ENCODE data around the gene SHISAL2A. TPM values are rescaled to one million over a fixed set of nuclear protein-coding genes. Genes with fewer than 3 reads are reported as not detected.

The SHISAL2A gene
- total RNA-seq: not detected in 2 replicates

DNA sequence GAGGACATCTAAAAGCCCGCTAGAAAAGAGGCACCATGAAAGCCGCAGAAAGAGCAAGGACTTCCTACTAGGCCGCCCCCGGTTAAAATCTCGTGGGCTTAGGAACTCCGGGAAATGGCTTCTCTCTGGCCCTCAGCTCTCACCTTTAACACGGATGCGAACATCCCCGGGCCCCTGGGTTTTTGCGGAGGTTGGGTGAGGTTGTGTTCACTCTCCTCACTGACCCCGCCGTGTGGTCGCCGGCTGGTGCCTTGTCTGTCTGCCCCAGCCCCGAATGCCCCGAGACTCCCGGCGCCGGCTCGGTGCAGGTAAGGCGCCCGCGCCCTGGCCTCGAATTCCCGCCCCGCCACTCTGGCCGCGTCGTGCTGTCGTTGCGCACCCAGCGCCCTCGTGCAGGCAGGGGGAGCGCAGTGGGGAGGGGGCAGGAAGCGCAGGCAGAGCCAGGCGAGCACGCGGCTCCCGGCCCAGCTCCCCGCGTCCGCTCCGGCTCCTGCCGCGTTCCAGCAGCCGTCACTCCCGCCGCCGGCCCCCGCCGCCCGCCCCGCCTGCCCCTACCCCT lies at the start of gene SHISAL2A:
SHISAL2A (plus strand) TSS at position 437 of the 559 bp plus-strand sequence. CDS start 326 bp downstream, outside the sequence.
- Histone ChIP-seq H3K79me2 (ENCODE audit: insufficient read depth, low read length) (no peaks in the 10 kb centered on the region), H3K4me1 (ENCODE audit: insufficient read depth, low read length) (no peaks in the 10 kb centered on the region), H3K27me3 (ENCODE audit: insufficient read depth, low read length) (peaks cover 38% of the 10 kb centered on the region), H3K9me3 (ENCODE audit: low read depth, low read length) (no peaks in the 10 kb centered on the region), H2AFZ (ENCODE audit: low read length) (no peak within 1 kb of the TSS), H3K4me3 (ENCODE audit: insufficient read depth, low read length) (peak within 1 kb of the TSS; percentile 40), H3K27ac (ENCODE audit: low read depth, low read length) (no peak within 1 kb of the TSS), H4K20me1 (ENCODE audit: insufficient read depth, low read length) (no peaks in the 10 kb centered on the region), H3K36me3 (ENCODE audit: insufficient read depth, low read length) (no peaks in the 10 kb centered on the region), H3K4me2 (ENCODE audit: insufficient read depth, low read length) (peak within 1 kb of the TSS; percentile 48)
- TF ChIP-seq, protein P1, sequence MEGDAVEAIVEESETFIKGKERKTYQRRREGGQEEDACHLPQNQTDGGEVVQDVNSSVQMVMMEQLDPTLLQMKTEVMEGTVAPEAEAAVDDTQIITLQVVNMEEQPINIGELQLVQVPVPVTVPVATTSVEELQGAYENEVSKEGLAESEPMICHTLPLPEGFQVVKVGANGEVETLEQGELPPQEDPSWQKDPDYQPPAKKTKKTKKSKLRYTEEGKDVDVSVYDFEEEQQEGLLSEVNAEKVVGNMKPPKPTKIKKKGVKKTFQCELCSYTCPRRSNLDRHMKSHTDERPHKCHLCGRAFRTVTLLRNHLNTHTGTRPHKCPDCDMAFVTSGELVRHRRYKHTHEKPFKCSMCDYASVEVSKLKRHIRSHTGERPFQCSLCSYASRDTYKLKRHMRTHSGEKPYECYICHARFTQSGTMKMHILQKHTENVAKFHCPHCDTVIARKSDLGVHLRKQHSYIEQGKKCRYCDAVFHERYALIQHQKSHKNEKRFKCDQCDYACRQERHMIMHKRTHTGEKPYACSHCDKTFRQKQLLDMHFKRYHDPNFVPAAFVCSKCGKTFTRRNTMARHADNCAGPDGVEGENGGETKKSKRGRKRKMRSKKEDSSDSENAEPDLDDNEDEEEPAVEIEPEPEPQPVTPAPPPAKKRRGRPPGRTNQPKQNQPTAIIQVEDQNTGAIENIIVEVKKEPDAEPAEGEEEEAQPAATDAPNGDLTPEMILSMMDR (IDR thresholded peaks at IDR 0.05; ENCODE audit: extremely low read depth, low read depth, low read length): no peak
- DNase-seq (ENCODE audit: insufficient read length, low spot score, missing footprints): no peak

DNA sequence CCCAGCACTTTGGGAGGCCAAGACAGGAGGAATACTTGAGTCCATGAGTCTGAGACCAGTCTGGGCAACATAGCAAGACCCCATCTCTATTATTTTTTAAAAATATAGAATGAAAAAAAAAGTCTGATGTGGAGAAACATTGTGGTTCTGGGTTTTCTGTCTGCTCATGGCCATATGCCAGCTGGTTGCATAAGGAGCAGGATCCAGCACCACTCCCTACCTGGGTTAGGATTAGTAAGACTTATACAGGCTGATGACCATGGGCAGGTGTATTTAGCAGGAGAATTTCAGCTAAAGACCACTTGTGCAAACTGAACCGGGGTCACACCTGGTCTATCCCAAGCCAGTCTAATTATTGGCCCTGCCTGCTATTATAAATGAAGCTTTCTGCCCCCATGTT lies 47.5 kb upstream of the SHISAL2A start:
- H3K27ac ChIP-seq (ENCODE audit: low read depth, low read length): no peak overlapping the region
- no peaks in the 10 kb centered on the region for H4K20me1 ChIP-seq (ENCODE audit: insufficient read depth, low read length)
- no peak overlapping the region for H2AFZ ChIP-seq (ENCODE audit: low read length)
- DNase-seq (ENCODE audit: insufficient read length, low spot score, missing footprints): no peak
- no peaks in the 10 kb centered on the region for H3K4me1 ChIP-seq (ENCODE audit: insufficient read depth, low read length)
- TF ChIP-seq, protein P1 (IDR thresholded peaks at IDR 0.05; ENCODE audit: extremely low read depth, low read depth, low read length): no peak
- H3K4me3 ChIP-seq (ENCODE audit: insufficient read depth, low read length): no peak overlapping the region
- no peak overlapping the region for H3K4me2 ChIP-seq (ENCODE audit: insufficient read depth, low read length)
- H3K79me2 ChIP-seq (ENCODE audit: insufficient read depth, low read length): no peaks in the 10 kb centered on the region
- no peaks in the 10 kb centered on the region for H3K36me3 ChIP-seq (ENCODE audit: insufficient read depth, low read length)
- no peaks in the 10 kb centered on the region for H3K9me3 ChIP-seq (ENCODE audit: low read depth, low read length)
- peaks cover 13% of the 10 kb centered on the region for H3K27me3 ChIP-seq (ENCODE audit: insufficient read depth, low read length)

DNA sequence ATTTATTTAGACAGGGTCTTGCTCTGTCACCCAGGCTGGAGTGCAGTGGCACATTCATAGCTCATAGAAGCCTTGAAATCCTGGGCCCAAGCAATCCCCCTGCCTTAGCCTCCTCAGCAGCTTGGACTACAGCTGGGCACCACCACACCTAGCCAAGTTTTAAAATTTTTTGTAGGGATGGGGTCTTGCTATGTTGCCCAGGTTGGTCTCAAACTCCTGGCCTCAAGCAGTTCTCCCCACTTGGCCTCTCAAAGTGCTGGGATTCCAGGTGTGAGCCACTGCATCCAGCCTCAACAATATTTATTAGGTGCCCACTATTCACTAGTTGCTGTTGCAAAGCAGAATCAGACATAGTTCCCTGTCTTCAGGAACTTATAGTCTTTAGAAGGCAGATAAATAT lies 44.9 kb upstream of the SHISAL2A start:
- Histone ChIP-seq H3K79me2 (ENCODE audit: insufficient read depth, low read length) (no peaks in the 10 kb centered on the region), H3K9me3 (ENCODE audit: low read depth, low read length) (no peaks in the 10 kb centered on the region), H3K4me2 (ENCODE audit: insufficient read depth, low read length) (no peak overlapping the region), H3K4me1 (ENCODE audit: insufficient read depth, low read length) (no peaks in the 10 kb centered on the region), H3K27ac (ENCODE audit: low read depth, low read length) (no peak overlapping the region), H3K27me3 (ENCODE audit: insufficient read depth, low read length) (peaks cover 13% of the 10 kb centered on the region), H3K36me3 (ENCODE audit: insufficient read depth, low read length) (no peaks in the 10 kb centered on the region), H3K4me3 (ENCODE audit: insufficient read depth, low read length) (no peak overlapping the region), H4K20me1 (ENCODE audit: insufficient read depth, low read length) (no peaks in the 10 kb centered on the region), H2AFZ (ENCODE audit: low read length) (no peak overlapping the region)
- DNase-seq (ENCODE audit: insufficient read length, low spot score, missing footprints): no peak
- TF ChIP-seq, protein P1 (IDR thresholded peaks at IDR 0.05; ENCODE audit: extremely low read depth, low read depth, low read length): no peak

DNA sequence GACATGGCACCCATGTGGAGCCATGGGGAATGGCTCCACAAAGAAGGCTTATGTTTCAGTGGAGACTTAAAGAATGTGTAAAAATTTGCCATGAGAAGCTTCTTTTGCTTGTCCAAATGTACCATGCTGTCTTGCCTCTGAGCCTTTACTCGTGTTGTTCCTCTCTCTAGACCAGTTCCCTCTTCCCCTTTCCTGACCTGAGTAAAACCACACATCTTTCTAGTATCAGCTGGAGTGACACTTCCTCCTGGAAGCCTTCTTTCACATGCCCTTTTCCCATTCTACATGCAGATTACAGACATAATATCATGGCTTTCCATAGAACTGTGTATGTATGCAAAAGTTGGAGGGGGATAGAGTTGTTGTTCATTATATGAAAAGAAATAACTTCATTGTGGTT lies 44.4 kb upstream of the SHISAL2A start:
- no peak overlapping the region for H3K27ac ChIP-seq (ENCODE audit: low read depth, low read length)
- H3K27me3 ChIP-seq (ENCODE audit: insufficient read depth, low read length): peaks cover 13% of the 10 kb centered on the region
- TF ChIP-seq, protein P1 (IDR thresholded peaks at IDR 0.05; ENCODE audit: extremely low read depth, low read depth, low read length): no peak
- no peak overlapping the region for H2AFZ ChIP-seq (ENCODE audit: low read length)
- H3K4me2 ChIP-seq (ENCODE audit: insufficient read depth, low read length): no peak overlapping the region
- H3K4me3 ChIP-seq (ENCODE audit: insufficient read depth, low read length): no peak overlapping the region
- H3K79me2 ChIP-seq (ENCODE audit: insufficient read depth, low read length): no peaks in the 10 kb centered on the region
- no peaks in the 10 kb centered on the region for H3K9me3 ChIP-seq (ENCODE audit: low read depth, low read length)
- no peak for DNase-seq (ENCODE audit: insufficient read length, low spot score, missing footprints)
- no peaks in the 10 kb centered on the region for H4K20me1 ChIP-seq (ENCODE audit: insufficient read depth, low read length)
- no peaks in the 10 kb centered on the region for H3K36me3 ChIP-seq (ENCODE audit: insufficient read depth, low read length)
- no peaks in the 10 kb centered on the region for H3K4me1 ChIP-seq (ENCODE audit: insufficient read depth, low read length)
